ENCODE measurements around the gene AASDH.
"Not testable (repeated sequence)": the region's sequence is repeated elsewhere in the genome, so short reads cannot be mapped to it uniquely, and the experiment has no call there.

AASDH gene

GRCh38 chr4:56391270-56391669 is 4.0 kb upstream of the AASDH start:
- DNase-seq (ENCODE audit: low read depth in 2 of 2, low spot score in 1 of 2) = no peak

GRCh38 chr4:56389558-56389957 is 2.3 kb upstream of the AASDH start:
- no peak for DNase-seq (ENCODE audit: low read depth in 2 of 2, low spot score in 1 of 2)

DNA sequence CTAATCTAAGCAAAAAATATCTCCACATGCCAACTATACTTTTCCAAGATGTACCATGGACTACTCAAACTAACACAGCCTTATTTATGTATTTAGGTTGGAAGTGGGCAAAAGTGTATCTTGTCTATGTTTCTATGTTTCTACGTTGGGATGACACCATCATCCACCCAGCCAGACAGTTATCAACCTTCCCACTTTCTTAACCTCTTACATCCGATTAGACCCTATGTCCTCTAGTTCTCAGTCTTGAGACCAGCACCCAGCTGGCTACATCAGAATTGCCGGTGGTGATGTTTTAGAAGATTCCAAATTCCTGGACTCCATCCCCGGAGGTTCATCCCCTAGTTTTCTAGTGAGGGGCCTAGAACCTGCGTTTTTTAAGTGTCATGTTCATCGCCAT is 1.0 kb upstream of the AASDH start:
- no peak for DNase-seq (ENCODE audit: low read depth in 2 of 2, low spot score in 1 of 2)

DNA sequence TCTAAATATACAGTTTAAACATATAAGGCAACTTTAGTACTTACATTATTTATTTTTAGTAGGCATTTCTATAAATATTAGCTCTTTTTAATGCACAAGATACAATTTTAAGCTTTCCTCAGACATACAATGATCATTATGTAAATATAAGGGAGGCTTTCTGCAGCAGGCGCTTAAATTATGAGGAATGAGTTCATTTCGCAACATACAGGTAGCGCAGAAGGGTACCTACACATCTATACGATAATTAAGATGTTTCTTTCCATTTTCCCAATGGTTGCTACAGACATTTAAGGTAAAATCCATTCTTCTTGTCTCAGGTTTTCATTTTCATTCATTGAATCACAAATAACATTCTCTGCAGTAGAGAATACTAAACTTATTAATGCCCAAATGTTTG is 1.2 kb downstream of the AASDH start:
- DNase-seq (ENCODE audit: low read depth in 2 of 2, low spot score in 1 of 2) = no peak

DNA sequence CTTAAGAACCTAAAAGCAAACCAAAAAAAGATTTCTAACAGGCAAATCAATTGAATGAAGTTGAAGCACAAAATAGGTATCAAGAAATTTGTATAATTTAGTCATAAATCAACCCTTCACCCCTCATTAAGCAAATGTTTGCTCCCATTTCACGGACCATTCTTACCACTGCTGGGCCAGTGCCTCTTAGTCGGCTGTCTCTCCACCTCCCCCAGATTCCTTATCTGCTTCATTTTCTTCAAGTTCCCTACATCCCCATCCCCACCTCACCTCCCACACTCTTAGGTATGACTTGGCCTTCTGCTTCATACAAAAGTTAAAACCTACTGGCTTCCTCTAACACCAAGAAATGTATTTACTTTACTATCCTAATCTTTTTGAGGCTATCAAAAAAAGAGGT is 11.8 kb downstream of the AASDH start:
- no peak for DNase-seq (ENCODE audit: low read depth in 2 of 2, low spot score in 1 of 2)

DNA sequence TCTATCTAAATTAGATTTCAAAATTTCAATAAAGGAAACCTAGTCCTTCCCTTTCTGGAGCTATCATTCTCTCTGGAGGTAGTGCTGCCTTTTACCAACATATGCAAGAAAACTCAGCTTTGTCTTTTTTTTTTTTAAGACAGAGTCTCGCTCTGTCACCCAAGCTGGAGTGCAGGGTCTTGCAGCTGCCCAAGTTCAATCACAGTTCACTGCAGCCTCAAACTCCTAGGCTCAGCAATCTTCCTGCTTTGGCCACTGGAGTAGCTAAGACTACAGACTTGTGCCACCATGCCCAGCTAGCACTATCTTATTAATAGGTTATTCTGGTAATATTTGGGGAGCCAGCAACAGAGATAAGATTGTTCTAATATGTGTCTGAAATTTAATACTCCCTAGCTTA is 12.3 kb downstream of the AASDH start:
- DNase-seq (ENCODE audit: low read depth in 2 of 2, low spot score in 1 of 2) = no peak

DNA sequence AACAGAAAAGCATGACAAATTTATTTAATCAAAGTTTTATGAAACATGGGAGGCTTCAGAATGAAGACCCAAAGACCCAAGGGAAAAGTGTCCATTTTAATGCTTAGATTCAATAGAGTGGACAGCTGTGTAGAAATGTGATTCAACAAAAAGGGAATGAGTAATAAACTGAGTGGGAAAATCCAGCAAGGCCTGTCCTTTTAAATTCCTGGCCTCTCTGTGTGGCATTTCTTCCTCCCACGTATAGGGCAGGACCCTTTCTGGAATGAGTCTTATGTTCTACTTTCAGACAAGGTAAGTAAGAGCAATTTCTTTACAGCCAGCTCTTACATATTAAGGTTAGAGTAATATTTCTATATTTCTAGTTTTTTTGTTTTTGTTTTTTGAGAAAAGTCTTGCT is 14.5 kb downstream of the AASDH start:
- no peak for DNase-seq (ENCODE audit: low read depth in 2 of 2, low spot score in 1 of 2)

GRCh38 chr4:56371426-56372220 is 15.7 kb downstream of the AASDH start:
- DNase-seq (ENCODE audit: low read depth in 2 of 2, low spot score in 1 of 2) = no peak

DNA sequence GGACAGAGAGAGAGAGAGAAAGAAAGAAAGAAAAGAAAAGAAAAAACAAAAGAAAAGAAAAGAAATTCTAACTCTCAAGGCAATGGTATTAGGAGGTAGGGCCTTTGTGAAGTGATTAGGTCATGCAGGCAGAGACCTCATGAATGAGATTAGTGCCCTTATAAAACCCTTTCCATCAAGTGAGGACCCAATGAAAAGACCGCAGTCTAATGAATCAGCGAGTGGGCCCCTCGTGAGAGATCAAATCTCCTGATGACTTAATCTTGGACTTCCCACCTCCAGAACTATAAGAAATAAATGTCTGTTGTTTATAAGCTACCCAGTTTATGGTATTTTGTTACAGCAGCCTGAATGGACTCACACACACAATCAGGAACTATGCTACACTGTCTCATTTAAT is 16.9 kb downstream of the AASDH start:
- no peak for DNase-seq (ENCODE audit: low read depth in 2 of 2, low spot score in 1 of 2)

DNA sequence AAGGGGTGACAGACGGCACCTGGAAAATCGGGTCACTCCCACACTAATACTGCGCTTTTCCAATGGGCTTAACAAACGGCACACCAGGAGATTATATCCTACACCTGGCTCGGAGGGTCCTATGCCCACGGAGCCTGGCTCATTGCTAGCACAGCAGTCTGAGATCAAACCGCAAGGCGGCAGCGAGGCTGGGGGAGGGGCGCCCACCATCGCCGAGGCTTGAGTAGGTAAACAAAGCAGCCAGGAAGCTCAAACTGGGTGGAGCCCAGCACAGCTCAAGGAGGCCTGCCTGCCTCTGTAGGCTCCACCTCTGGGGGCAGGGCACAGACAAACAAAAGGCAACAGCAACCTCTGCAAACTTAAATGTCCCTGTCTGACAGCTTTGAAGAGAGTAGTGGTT is 24.3 kb downstream of the AASDH start:
- DNase-seq (ENCODE audit: low read depth in 2 of 2, low spot score in 1 of 2) = not testable (repeated sequence)

DNA sequence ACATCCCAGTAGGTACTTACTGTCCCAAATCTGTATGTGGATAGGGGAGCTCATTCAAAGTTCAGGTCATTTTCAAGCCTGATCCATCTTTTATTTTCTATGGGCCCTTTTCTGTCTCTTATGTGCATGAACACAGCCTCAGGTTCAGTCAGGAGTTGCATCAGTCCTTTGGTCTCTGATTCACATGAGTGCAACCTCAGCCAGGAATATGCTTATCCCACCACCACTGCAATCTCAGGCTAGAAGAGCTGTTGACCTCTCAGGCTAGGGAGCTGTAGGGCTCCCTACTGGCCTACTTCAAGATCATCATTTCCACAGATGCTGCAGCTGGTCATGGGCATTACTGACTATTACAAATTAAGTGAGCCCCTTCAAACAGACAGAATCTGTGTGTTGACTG is 27.2 kb downstream of the AASDH start:
- DNase-seq (ENCODE audit: low read depth in 2 of 2, low spot score in 1 of 2) = no peak

DNA sequence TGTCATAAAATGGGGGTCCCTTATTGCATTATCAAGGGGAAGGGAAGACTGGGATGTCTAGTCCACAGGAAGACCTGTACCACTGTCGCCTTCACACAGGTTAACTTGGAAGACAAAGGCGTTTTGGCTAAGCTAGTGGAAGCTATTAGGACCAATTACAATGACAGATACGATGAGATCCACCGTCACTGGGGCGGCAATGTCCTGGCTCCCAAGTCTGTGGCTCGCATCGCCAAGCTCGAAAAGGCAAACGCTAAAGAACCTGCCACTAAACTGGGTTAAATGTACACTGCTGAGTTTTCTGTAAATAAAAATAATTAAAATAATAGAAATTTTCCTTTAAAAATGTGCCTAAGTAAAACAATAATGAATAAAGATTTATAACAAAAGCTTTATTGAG is 30.6 kb downstream of the AASDH start:
- DNase-seq (ENCODE audit: low read depth in 2 of 2, low spot score in 1 of 2) = no peak

GRCh38 chr4:56348576-56348975 is 38.7 kb downstream of the AASDH start:
- no peak for DNase-seq (ENCODE audit: low read depth in 2 of 2, low spot score in 1 of 2)

DNA sequence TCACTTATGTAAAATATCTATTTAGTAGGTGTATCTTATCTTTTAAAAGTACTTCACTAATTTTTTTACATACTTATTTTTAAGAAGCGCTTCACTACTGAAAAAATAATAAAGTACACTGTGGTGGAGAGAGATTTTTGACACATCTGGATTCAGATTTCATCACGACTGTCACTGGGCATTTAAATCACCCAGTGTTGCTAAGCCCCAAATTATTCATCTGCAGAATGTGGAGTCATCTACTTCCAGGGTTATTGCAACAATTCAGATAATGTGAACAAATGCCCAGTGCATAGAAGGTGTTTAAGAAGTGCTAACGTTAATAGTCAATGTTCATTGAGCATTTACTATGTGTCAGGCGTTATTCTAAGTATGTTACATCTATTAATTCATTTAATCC is 41.8 kb downstream of the AASDH start:
- no peak for DNase-seq (ENCODE audit: low read depth in 2 of 2, low spot score in 1 of 2)

- no peak for DNase-seq (ENCODE audit: low read depth in 2 of 2, low spot score in 1 of 2)
Observed at GRCh38 chr4:56342746-56343145, 44.5 kb downstream of the AASDH start.

- DNase-seq (ENCODE audit: low read depth in 2 of 2, low spot score in 1 of 2) = no peak
Observed at GRCh38 chr4:56330691-56331090, 56.6 kb downstream of the AASDH start.

GRCh38 chr4:56326363-56326762 is 60.9 kb downstream of the AASDH start:
- no peak for DNase-seq (ENCODE audit: low read depth in 2 of 2, low spot score in 1 of 2)

DNA sequence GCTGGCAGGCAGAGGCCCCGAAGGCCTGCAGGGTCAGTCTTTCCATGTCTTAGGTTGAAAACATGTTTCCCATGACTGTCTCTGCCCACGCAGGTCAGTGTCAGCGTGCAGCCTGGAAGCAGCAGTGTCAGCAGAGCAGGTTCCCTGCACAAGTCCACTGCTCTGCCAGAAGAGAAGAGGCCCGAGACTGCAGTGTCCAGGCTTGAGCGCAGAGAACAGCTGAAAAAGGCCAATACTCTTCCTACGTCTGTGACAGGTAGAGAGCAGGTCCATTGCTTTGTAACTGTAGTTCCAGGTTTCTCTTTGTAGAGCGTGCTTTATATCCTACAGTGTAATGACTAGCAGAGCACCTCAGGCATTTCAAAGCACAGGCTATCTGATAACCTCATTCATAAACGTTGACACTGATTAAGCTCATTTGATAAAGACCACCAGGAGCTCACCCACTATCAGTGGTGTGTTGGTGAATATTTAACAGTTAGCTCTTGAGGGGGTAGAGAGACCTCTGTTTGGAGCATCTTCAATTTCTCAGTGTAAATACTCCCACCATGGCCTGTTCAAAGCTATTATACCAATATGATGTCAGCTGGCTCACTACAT is 63.2 kb downstream of the AASDH start:
- no peak for DNase-seq (ENCODE audit: low read depth in 2 of 2, low spot score in 1 of 2)

DNA sequence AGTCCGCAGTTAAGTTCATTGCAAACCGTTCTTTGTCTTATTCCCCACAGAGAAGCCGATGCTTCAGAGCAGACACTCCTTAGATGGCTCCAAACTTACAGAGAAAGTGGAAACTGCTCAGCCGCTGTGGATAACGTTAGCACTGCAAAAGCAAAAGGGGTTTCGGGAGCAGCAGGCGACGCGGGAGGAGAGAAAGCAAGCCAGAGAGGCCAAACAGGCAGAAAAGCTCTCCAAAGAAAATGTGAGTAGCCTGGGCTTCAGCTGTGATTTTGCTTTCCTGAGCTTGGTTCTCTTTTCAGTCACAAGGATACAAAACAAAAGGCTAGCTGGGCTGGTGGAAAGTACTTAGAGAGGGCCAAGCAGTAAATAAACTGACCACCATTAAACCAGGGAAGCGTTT is 64.0 kb downstream of the AASDH start:
- DNase-seq (ENCODE audit: low read depth in 2 of 2, low spot score in 1 of 2) = no peak

DNA sequence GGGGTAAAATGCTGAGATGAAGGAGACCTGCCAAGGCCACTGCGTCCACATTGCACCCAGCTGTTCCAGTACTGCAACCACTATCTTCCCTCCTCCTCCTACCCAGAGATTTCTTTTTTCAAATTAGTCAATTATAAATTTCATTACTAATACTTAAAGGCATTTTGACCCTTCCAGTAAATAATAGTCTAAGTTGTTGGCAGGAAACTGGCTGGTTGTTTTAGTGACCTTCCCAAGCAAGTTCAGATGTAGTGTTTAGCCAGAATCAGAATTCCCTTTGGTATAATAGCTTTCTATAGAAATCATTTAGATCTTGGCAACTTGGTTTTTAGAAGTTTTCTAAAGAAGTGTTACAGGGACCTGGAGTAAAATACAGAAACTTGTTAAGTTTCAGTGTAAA is 66.0 kb downstream of the AASDH start:
- DNase-seq (ENCODE audit: low read depth in 2 of 2, low spot score in 1 of 2) = no peak

- DNase-seq (ENCODE audit: low read depth in 2 of 2, low spot score in 1 of 2) = no peak
Observed at GRCh38 chr4:56320293-56320692, 67.0 kb downstream of the AASDH start.

GRCh38 chr4:56318555-56318954 is 68.7 kb downstream of the AASDH start:
- DNase-seq (ENCODE audit: low read depth in 2 of 2, low spot score in 1 of 2) = no peak

GRCh38 chr4:56317749-56318148 is 69.5 kb downstream of the AASDH start:
- DNase-seq (ENCODE audit: low read depth in 2 of 2, low spot score in 1 of 2) = no peak

Data from stimulated activated CD8-positive, alpha-beta memory T cell treated with anti-CD3 and anti-CD28 coated beads, Interleukin-4, amount 100 ng/mL, for 4 hours (primary cell).